ENCODE results near the gene SPATA32.

- TF ChIP-seq REST (IDR thresholded peaks at IDR 0.05; ENCODE audit: insufficient read depth in 1 of 2, low read depth in 2 of 2, low read length in 2 of 2) (no peak), TAF1 (IDR thresholded peaks at IDR 0.05; ENCODE audit: borderline replicate concordance, insufficient read depth, low read length) (no peak)
Measured at GRCh38 chr17:45296003-45296832, 34.3 kb upstream of the SPATA32 start.

Data from PFSK-1 (cell line).